Stimulated activated CD4-positive, alpha-beta T cell treated with anti-CD3 and anti-CD28 coated beads, Interleukin-12 subunit alpha, Interleukin-12 subunit beta, amount 100 ng/mL, for 24 hours (primary cell): ENCODE measurements around the gene P3H1.
"Not testable (repeated sequence)": the region's sequence is repeated elsewhere in the genome, so short reads cannot be mapped to it uniquely, and the experiment has no call there.

ENCODE experiments used
- DNase-seq, 2 experiments: peaks; one replicate each; pipeline ENCODE4 v3.0.0-alpha.2; 2020; ENCODE audit warnings: low read depth in 2 of 2

Gene P3H1

DNA sequence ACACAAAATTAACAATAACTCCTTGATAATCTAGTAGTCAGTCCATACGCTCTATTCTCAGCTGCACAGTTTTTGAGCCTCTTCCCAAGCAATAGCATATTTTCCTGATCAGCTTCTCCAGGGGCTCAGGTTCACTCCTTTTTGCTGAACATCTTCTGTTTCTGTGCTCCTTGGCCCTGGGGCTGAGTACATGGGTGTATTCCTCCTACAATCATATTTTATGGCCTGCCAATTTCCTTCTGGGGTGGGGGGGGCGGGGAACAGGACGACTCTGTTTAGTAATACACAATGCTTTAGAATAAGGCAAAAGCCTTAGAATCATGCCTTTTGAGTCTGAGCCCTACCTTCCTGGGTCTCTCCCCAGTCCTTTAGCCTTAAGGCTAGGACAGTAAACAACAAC, 35.2 kb downstream of the P3H1 start:
- DNase-seq: no peak

GRCh38 chr1:42730988-42731387, 35.8 kb downstream of the P3H1 start:
- DNase-seq: peak; percentile 12 to 51

- no peak for DNase-seq
These were observed 36.8 kb downstream of the P3H1 start for GRCh38 chr1:42730002-42730401.

DNA sequence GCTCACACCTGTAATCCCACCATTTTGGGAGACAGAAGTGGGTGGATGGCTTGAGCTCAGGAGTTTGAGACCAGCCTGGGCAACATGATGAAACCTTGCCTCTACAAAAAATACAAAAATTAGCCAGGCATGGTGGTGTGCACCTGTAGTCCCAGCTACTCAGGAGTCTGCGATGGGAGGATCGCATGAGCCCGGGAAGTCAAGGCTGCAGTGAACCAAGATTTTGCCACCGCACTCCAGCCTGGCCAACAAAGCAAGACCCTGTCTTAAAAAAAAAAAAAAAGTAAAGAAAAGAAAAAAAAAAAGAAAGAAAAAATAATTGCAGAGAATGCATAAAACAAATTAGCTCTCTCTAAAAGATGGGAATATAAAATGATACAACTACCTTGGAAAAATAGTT, 41.0 kb downstream of the P3H1 start:
- DNase-seq: not testable (repeated sequence)

GRCh38 chr1:42723511-42723910, 43.3 kb downstream of the P3H1 start:
- no peak for DNase-seq

DNA sequence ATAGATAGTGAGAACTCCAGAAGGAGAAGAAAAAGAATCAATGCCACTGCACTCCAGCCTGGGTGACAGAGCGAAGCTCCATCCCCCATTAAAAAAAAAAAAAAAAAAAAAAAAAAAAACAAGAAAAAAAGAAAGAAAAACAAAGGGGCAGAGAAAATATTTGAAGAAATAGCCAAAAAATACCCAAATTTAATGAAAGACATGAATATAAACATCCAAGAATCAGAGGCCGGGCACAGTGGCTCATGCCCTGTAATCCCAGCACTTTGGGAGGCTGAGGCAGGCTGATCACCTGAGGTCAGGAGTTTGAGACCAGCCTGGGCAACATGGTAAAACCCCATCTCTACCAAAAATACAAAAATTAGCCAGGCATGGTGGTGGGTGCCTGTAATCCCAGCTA, 44.4 kb downstream of the P3H1 start:
- DNase-seq: not testable (repeated sequence)

- no peak for DNase-seq
These were observed 44.9 kb downstream of the P3H1 start for GRCh38 chr1:42721926-42722325.

DNA sequence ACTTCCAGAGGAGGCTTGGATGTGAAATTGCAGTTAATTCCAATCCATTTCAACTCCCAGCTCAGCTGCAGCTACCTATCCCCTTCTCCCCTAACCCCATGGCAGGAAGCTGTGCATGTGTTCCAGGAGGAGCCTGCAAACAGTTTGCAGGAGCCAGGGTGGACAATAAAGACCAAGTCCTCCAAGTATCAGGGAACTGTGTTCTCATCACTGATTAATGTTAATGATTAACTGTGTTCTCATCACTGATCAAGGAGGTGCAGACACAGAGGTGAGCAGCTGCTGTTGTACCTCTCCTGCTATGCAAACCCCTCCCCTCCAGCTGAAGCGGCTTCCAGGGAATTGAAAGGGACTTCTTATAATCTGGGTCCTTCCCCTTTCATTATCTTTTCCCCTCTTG, 46.0 kb downstream of the P3H1 start:
- no peak for DNase-seq

- DNase-seq: not testable (repeated sequence)
These were observed 52.4 kb downstream of the P3H1 start for GRCh38 chr1:42714441-42714840.

GRCh38 chr1:42713293-42713692, 53.5 kb downstream of the P3H1 start:
- DNase-seq: no peak

DNA sequence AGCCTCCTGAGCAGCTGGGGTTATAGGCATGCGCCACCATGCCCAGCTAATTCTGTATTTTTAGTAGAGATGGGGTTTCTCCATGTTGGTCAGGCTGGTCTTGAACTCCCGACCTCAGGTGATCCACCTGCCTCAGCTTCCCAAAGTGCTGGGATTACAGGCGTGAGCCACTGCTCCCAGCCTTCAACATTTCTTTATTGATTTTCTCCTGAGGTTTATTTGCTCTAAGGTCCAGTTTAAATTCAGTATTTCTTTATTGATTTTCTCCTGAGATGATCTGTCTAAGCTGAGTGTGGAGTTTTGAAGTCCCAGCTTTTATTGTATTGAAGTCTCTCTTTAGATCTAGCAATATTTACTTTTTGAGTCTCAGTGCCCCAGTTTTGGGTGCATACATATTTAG, 54.0 kb downstream of the P3H1 start:
- not testable (repeated sequence) for DNase-seq

- no peak for DNase-seq
These were observed 62.9 kb downstream of the P3H1 start for GRCh38 chr1:42703888-42704464.

GRCh38 chr1:42700006-42700405, 66.8 kb downstream of the P3H1 start:
- no peak for DNase-seq

GRCh38 chr1:42698081-42698813, 68.6 kb downstream of the P3H1 start:
- no peak for DNase-seq
